ENCODE data around the gene TMEM9. TPM values are rescaled to one million over a fixed set of nuclear protein-coding genes. Genes with fewer than 3 reads are reported as not detected.

Gene TMEM9
- total RNA-seq, 1 donor from 2014 or later, result 14.9 TPM

DNA sequence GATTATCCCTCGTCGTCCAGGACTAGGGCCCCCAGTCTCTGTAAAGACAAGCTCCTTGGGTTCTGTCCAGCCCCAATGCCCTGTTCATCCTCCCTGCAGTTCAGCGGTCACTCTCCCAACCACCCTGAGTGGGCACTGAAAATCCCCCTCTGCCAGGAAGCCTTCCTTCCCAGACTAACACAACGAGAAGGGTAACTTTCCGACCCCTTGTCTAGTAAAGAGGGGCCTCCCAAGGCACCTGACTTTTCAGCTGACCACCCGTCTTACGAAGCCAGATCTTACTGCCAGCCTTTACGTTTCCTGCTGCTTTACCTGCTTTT lies 13.4 kb downstream of the TMEM9 start:
- Mint-ChIP-seq H3K9me3 (no peaks in the 10 kb centered on the region), H3K4me3 (ENCODE audit: low read depth) (no peak overlapping the region), H3K4me1 (ENCODE audit: low read depth) (no peaks in the 10 kb centered on the region), H3K36me3 (ENCODE audit: low read depth) (peaks cover 14% of the 10 kb centered on the region), H3K27ac (no peak overlapping the region), H3K27me3 (ENCODE audit: low read depth) (no peaks in the 10 kb centered on the region)
- no peak for DNase-seq (ENCODE audit: low spot score)
- intact Hi-C loops (cut with micrococcal nuclease), result no loop called here

DNA sequence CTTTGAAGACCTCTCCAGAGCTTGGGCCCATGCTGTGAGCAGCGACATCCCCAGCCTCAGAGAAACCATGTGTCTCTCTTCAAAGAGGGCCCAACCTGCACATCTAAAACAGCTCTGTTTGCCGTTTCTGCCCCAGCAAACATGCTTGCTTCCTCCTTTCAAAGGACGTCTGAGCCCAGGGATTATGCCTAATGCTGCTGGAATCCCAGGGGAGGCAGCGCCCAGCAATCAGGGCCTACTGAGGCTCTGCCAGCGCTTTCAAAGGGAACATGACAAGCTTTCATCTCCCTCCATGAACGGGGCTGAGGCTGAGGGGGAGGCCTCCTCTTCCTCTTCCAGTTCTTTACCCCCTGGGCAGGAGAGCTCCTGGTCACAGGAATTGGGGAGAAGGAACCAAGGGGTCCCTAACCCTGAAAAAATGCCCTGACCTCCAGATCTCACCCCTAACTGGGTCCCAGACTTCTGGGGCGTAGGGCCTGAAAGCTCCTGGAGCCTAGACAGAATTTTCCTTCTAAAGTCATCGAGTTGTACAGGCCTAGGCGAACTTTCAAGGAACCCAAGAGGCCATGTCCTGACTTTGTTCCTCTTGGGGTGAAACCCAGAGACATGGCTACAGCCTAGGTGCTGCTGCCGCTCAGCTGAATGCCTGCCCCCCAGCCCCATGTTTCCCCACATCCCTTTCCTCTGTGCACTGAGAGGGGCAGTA lies 13.9 kb downstream of the TMEM9 start:
- H3K27ac Mint-ChIP-seq, result no peak overlapping the region
- no peak for DNase-seq (ENCODE audit: low spot score)
- peaks cover 13% of the 10 kb centered on the region for H3K36me3 Mint-ChIP-seq (ENCODE audit: low read depth)
- no peaks in the 10 kb centered on the region for H3K27me3 Mint-ChIP-seq (ENCODE audit: low read depth)
- H3K9me3 Mint-ChIP-seq, result no peaks in the 10 kb centered on the region
- H3K4me1 Mint-ChIP-seq (ENCODE audit: low read depth), result no peaks in the 10 kb centered on the region
- intact Hi-C loops (cut with micrococcal nuclease), result no loop called here
- H3K4me3 Mint-ChIP-seq (ENCODE audit: low read depth), result no peak overlapping the region

DNA sequence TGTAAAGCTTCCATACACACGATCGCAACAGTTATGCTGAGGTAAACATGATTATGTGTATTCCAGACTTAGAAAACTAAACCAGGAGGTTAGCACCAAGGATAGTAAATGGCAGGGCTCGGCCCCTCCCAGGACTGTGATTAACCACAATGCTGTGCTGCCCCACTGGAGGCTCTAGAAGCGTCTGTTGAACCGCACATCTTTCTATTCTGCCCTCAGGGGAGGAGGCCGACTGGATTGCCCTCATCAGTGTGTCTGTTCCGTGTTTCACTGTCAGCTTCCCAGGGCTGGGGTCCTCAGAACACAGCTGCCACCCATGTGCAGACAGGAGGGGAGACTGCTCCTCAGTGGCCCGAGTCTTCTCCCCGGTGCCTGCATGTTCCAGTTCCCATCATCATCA lies 14.5 kb downstream of the TMEM9 start:
- Mint-ChIP-seq H3K27me3 (ENCODE audit: low read depth) (no peaks in the 10 kb centered on the region), H3K4me1 (ENCODE audit: low read depth) (no peaks in the 10 kb centered on the region), H3K4me3 (ENCODE audit: low read depth) (no peak overlapping the region), H3K9me3 (no peaks in the 10 kb centered on the region), H3K36me3 (ENCODE audit: low read depth) (peaks cover 8% of the 10 kb centered on the region), H3K27ac (no peak overlapping the region)
- intact Hi-C loops (cut with micrococcal nuclease), result no loop called here
- DNase-seq (ENCODE audit: low spot score), result no peak

DNA sequence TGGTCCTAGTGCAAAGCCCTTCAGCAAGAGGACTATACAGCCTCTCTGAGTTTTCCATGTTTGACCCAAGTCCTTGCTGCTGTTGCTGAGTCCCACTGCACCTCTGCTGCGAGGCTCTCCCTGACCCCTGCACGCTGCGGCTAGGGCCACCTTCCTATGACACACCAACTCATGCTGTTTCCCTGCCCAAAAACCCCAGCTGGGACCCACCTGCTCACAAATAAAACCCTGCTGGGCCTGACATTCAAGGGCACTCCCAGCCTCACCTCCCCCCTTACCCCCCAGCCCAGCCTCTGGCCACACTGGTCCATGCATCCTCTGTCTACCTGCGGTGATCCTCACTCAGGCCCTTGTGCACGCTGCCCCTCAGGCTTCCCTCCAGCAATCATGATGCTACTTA lies 15.0 kb downstream of the TMEM9 start:
- H3K27me3 Mint-ChIP-seq (ENCODE audit: low read depth), result no peaks in the 10 kb centered on the region
- DNase-seq (ENCODE audit: low spot score), result no peak
- H3K4me3 Mint-ChIP-seq (ENCODE audit: low read depth), result no peak overlapping the region
- H3K4me1 Mint-ChIP-seq (ENCODE audit: low read depth), result no peaks in the 10 kb centered on the region
- H3K36me3 Mint-ChIP-seq (ENCODE audit: low read depth), result peaks cover 7% of the 10 kb centered on the region
- intact Hi-C loops (cut with micrococcal nuclease), result no loop called here
- no peaks in the 10 kb centered on the region for H3K9me3 Mint-ChIP-seq
- H3K27ac Mint-ChIP-seq, result no peak overlapping the region

DNA sequence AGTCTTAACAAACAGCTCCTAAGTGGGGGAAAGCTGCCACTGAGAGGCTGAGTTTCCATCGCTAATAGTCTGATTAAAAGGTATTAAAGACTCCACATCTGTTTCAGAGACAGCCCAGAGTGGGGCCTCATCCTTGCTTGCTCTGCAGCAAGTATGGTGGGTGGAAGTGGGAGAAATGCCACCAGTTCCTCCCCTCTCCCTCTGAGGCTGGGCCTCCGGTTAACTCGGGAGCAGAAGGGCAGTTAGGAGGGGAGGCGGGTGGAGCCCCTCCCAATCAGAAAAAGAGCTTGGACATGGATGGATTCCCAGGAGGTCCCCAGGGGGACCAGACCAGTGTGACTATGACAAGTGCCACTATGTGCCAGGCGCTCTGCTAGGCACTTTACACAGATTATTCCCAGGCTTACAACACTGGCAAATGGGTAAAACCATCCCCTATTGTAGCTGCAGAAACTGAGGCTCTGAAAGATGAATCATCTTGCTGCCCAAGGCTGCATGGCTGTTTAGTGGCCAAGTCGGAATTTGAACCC lies 15.9 kb downstream of the TMEM9 start:
- H3K9me3 Mint-ChIP-seq, result no peaks in the 10 kb centered on the region

DNA sequence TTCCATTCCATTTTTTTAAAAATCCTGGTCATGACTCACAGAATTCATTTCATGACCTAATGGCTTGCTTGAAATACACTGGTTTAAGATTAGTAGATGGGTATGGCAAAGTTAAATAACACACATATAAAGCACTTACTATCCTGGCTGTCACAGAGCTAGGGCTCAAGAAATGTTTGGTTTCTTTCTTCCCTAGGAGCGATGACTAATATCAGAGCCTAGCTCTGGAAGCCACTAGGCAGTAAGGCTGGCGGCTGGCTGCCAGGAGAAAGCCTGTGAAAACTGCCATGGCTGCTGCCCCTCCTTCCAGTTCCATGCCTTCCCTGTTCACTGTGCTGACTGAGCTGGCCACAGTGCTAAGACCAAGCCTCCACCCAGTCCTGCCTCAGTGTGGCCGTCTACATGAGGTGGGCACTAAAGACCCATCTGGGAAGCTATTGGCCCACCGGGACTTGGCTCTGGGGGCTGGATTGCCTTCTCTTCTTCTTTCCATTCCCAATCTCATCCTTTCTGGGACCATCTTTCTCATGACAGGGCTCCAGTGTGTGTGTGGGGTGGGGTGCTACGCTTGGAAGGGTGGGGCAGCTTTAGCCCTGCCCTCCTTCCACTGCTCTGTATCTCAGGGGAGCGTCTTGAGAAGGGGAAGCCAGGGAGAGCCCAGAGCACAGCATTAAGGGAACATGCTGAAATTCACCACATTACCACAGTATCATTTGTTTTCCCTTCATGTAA lies 16.5 kb downstream of the TMEM9 start:
- H3K27ac Mint-ChIP-seq, result no peak overlapping the region
- intact Hi-C loops (cut with micrococcal nuclease), result no loop called here
- no peak overlapping the region for H3K4me3 Mint-ChIP-seq (ENCODE audit: low read depth)
- no peaks in the 10 kb centered on the region for H3K27me3 Mint-ChIP-seq (ENCODE audit: low read depth)
- peaks cover under 1% of the 10 kb centered on the region for H3K36me3 Mint-ChIP-seq (ENCODE audit: low read depth)
- DNase-seq (ENCODE audit: low spot score), result no peak
- no peaks in the 10 kb centered on the region for H3K4me1 Mint-ChIP-seq (ENCODE audit: low read depth)
- H3K9me3 Mint-ChIP-seq, result no peaks in the 10 kb centered on the region

More for the DNA sequence above, 15.9 kb downstream of the TMEM9 start:
- Mint-ChIP-seq H3K27ac (no peak overlapping the region), H3K4me1 (ENCODE audit: low read depth) (no peaks in the 10 kb centered on the region), H3K27me3 (ENCODE audit: low read depth) (no peaks in the 10 kb centered on the region), H3K4me3 (ENCODE audit: low read depth) (no peak overlapping the region), H3K36me3 (ENCODE audit: low read depth) (peaks cover 7% of the 10 kb centered on the region)
- DNase-seq (ENCODE audit: low spot score), result no peak
- intact Hi-C loops (cut with micrococcal nuclease), result no loop called here

DNA sequence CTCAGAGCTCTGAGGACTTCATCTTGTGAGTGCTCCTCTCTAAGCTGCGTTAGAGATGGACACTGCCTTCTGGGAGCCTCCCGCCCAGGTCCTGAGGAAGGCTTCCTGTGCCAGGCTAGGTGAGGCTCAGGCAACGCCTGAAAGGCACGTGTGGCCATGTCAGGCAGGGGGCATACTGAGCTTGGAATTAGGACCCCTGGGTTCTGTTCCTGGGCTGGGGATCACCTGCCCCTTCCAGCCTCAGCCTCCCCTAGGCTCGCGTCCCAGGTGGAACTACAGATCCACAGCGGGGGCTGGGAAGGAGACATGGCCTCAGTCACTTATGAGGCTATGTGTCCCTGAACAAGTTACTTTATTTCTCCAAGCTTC lies 17.3 kb downstream of the TMEM9 start:
- Mint-ChIP-seq H3K27ac (no peak overlapping the region), H3K9me3 (no peaks in the 10 kb centered on the region), H3K27me3 (ENCODE audit: low read depth) (no peaks in the 10 kb centered on the region), H3K36me3 (ENCODE audit: low read depth) (no peaks in the 10 kb centered on the region), H3K4me1 (ENCODE audit: low read depth) (no peaks in the 10 kb centered on the region), H3K4me3 (ENCODE audit: low read depth) (no peak overlapping the region)
- DNase-seq (ENCODE audit: low spot score), result no peak
- intact Hi-C loops (cut with micrococcal nuclease), result no loop called here

DNA sequence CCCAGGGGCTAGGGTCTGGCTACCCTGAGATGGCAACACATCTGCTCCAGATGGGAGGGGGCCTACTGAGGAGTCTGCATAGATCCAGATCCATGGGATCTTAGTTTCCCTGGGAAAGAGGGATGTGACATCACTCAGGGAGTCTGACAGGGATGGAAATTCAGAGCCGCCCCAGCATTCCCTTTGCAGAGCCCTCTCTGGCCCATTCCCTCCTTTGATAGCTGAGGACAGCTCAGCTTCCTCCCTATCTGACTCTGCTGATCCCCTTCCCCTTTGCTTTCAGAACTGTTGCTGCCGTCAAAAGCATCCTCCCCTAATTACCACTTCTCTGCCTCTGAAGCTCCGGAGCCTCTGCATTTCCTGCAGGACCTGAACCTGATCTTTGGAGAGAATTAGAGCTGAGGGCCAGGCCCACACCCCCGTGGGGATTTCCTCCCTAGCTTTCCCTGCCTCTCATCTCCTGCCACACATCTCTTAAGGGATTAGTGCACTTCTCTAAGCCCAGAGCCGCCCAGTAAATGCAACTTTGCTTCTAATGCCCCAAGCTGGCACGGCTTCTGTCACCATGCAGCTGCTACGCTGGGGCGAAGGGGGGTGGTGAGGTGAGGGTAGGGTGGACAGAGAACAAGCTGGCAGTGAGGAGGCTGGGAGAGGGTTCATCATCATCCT lies 17.8 kb downstream of the TMEM9 start:
- Mint-ChIP-seq H3K36me3 (ENCODE audit: low read depth) (no peaks in the 10 kb centered on the region), H3K9me3 (no peaks in the 10 kb centered on the region), H3K4me3 (ENCODE audit: low read depth) (no peak overlapping the region), H3K4me1 (ENCODE audit: low read depth) (no peaks in the 10 kb centered on the region), H3K27ac (no peak overlapping the region), H3K27me3 (ENCODE audit: low read depth) (no peaks in the 10 kb centered on the region)
- no peak for DNase-seq (ENCODE audit: low spot score)
- intact Hi-C loops (cut with micrococcal nuclease), result no loop called here

DNA sequence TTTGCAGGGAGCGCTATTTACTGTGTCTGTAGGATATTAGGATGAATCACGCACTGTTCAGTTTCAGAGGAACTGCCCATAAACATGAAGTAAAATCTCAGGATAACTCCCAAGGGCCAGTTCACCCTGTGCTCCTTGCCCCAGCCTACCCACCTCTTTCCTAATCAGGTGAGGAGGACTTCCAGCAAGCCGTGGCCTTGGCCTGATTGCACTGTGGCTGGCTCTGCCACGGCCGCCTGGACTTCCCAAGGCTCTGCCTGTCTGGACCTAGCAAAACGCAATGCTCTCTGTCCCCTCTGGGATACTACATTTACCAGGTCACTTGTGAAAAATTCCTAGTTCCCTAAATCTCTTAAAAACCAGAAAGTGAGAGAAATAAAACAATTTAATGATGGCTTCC lies 19.9 kb downstream of the TMEM9 start:
- Mint-ChIP-seq H3K36me3 (ENCODE audit: low read depth) (no peaks in the 10 kb centered on the region), H3K9me3 (no peaks in the 10 kb centered on the region), H3K27ac (no peak overlapping the region), H3K4me3 (ENCODE audit: low read depth) (no peak overlapping the region), H3K27me3 (ENCODE audit: low read depth) (no peaks in the 10 kb centered on the region), H3K4me1 (ENCODE audit: low read depth) (no peaks in the 10 kb centered on the region)
- no peak for DNase-seq (ENCODE audit: low spot score)
- intact Hi-C loops (cut with micrococcal nuclease), result no loop called here

DNA sequence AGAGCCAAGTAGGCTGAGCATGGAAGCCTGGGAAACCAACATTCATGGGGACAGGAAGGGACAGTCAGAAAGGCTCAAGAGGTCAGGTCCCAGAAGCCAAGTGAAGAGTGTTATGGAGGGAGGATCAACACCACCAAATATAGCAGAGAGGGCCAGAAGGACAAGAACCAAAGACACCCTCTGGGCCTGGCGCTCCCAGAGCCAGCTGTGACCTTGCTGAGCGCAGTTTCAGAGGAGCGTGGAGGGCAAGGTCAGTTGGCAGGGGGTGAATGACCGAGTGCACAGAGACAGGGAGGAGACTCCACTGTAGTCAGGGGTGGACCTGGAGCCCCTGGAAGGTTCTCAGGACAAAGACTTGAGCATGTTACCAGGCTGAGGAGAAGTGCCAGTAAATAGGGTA lies 22.9 kb downstream of the TMEM9 start:
- Mint-ChIP-seq H3K9me3 (no peaks in the 10 kb centered on the region), H3K27ac (no peak overlapping the region), H3K4me1 (ENCODE audit: low read depth) (no peaks in the 10 kb centered on the region), H3K36me3 (ENCODE audit: low read depth) (no peaks in the 10 kb centered on the region), H3K27me3 (ENCODE audit: low read depth) (no peaks in the 10 kb centered on the region), H3K4me3 (ENCODE audit: low read depth) (no peak overlapping the region)
- DNase-seq (ENCODE audit: low spot score), result no peak
- intact Hi-C loops (cut with micrococcal nuclease), result no loop called here

DNA sequence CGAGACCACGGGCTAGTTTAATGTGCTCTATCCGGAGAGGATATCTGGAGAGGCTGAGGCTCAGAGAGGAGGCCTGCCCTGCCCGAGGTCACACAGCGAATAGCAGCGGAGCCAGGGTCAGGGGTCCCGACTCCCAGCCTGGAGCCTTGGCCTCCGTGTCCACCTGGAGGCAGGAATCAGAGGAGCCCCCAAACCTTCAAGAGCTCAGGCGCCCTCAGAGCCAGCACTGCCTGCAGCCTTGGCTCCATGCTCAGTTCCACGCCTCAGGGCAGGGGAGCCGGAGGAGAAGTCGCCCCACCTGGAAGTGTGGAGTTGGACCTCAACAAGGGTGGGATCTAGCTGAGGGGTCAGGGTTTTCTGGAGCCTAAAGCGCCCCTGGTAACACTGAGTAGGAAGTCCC lies 25.3 kb downstream of the TMEM9 start:
- Mint-ChIP-seq H3K4me1 (ENCODE audit: low read depth) (no peaks in the 10 kb centered on the region), H3K9me3 (no peaks in the 10 kb centered on the region), H3K4me3 (ENCODE audit: low read depth) (no peak overlapping the region), H3K36me3 (ENCODE audit: low read depth) (no peaks in the 10 kb centered on the region), H3K27me3 (ENCODE audit: low read depth) (peaks cover 5% of the 10 kb centered on the region), H3K27ac (no peak overlapping the region)
- intact Hi-C loops (cut with micrococcal nuclease), result no loop called here
- DNase-seq (ENCODE audit: low spot score), result no peak

DNA sequence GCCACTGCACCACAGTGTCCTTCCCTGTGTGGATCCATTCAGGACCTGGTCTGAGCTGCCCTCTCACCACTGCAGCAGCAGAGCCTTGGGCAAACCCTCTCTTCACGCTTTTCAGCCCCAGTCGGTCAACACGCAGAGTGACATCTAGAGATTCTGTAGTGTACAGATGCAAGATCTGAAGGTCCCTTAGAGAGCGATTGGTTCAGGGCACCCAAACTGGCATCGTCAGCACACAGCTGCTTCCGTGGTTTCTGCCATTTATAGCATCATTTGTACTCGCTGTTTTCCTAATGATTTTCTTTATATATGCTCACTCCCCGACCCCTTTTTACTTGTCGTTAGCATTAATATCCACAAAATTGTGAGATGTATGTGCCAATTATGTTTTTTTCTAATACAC lies 25.8 kb downstream of the TMEM9 start:
- no peak for DNase-seq (ENCODE audit: low spot score)
- no peak overlapping the region for H3K4me3 Mint-ChIP-seq (ENCODE audit: low read depth)

DNA sequence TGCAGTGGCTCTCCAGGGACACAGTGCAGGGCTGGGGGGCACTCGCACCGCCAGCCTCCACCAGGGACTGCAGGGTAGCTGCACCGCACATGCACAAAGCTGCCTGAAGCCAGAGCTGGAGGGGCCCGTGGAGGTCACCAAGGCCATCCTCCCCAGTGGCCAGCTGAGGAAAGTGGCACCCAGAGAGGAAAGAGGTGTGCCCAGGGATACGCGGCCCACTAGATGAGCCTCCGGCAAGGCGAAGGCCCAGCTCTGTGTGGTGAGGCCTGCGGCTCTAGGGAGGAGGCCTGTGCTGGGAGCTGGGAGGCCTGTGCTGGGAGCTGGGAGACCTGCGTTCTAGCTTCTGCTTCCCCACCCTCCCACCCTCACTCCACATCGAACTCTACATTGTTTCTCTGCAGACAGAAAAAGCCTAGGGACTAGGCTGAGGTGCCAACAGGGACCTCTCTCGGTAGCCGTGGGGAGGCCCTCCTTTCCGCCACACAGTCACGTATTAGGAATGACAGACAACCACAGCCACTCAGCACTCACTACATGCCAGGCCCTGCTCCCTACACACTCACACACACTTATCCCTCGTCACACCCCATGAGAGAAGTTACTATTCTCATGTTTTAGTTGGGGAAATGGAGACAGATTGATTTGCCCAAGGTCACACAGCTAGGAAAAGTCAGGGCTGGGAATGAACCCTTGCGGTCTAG lies 26.4 kb downstream of the TMEM9 start:
- no peak for DNase-seq (ENCODE audit: low spot score)
- intact Hi-C loops (cut with micrococcal nuclease), result no loop called here
- Mint-ChIP-seq H3K4me1 (ENCODE audit: low read depth) (no peaks in the 10 kb centered on the region), H3K4me3 (ENCODE audit: low read depth) (no peak overlapping the region), H3K36me3 (ENCODE audit: low read depth) (no peaks in the 10 kb centered on the region), H3K9me3 (no peaks in the 10 kb centered on the region), H3K27ac (no peak overlapping the region), H3K27me3 (ENCODE audit: low read depth) (peaks cover 5% of the 10 kb centered on the region)

More for the DNA sequence above, 25.8 kb downstream of the TMEM9 start:
- Mint-ChIP-seq H3K27ac (no peak overlapping the region), H3K9me3 (no peaks in the 10 kb centered on the region), H3K4me1 (ENCODE audit: low read depth) (no peaks in the 10 kb centered on the region), H3K27me3 (ENCODE audit: low read depth) (peaks cover 5% of the 10 kb centered on the region), H3K36me3 (ENCODE audit: low read depth) (no peaks in the 10 kb centered on the region)
- intact Hi-C loops (cut with micrococcal nuclease), result no loop called here
